Smooth muscle cell of trachea (primary cell): ENCODE measurements around the gene UNC79. TPM values are rescaled to one million over a fixed set of nuclear protein-coding genes. Genes with fewer than 3 reads are reported as not detected.

ENCODE experiments used
- total RNA-seq: library from RNA; depleted of rRNA; stranded (reverse); fragments of >200 nt; gene quantifications from 2 replicates; pipeline ENCODE4 v1.2.1, GENCODE V29; 2014

UNC79 gene
- total RNA-seq: under 0.01 and 0.33 TPM in 2 replicates

DNA sequence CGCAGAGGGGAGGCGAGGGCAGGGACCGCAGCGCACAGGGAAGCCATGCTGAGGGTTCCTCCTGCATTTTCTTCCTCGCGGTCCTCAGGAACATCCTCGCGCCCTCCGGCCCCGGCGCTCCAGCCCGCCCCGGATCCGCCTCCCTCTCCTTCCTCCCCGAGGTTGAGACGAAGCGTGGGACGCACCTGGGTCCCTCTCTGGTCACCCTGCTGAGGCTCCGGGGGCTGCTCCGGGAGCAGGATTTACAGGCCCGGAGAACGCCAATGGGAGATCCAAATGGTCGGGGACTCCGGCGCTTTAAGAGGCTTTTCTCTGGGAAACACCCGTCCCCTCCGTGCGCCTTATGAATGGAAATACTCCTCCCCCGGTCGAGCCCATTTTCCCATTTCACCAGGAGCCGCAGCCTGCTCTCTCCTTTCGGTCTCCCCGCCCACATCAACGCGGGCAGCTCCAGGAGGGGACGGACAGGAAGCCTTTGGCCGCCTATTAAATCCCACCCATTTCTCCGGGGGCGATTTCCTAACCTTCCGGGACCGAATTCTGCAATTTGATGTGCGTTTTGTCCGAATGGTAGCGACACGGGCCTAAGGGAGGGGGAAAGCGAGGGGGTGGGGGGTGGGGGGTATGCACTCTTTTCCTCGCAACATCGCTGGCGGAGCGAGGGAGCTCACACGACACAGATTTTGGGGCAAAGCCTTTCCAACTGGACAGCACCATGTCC, at the start of gene UNC79:
UNC79 (plus strand) TSS at position 625 of the 721 bp plus-strand sequence; CDS start at position 716, 91 bp downstream.

Other genes starting within 250 kb of the UNC79 start
- 10.9 and 12.4 TPM in 2 replicates for gene MOAP1, start 246.0 kb upstream of the UNC79 start, total RNA-seq
- gene LYSET, start 245.6 kb upstream of the UNC79 start, total RNA-seq: 6.0 and 6.6 TPM in 2 replicates
- gene GON7, start 223.9 kb upstream of the UNC79 start, total RNA-seq: 6.3 and 14.7 TPM in 2 replicates
- gene UBR7, start 223.7 kb upstream of the UNC79 start, total RNA-seq: 22.5 and 39.1 TPM in 2 replicates
- 22.2 and 26.5 TPM in 2 replicates for gene BTBD7, start 97.9 kb upstream of the UNC79 start, total RNA-seq
- gene COX8C, start 83.8 kb upstream of the UNC79 start, total RNA-seq: not detected in 2 replicates